Smooth muscle cell (in vitro differentiated cells): Measurements from ENCODE around the gene TRPM5. TPM values are rescaled to one million over a fixed set of nuclear protein-coding genes. Genes with fewer than 3 reads are reported as not detected.

Experiments used
- DNase-seq: peaks from one replicate; lab custom pipeline; 2025; ENCODE audit not compliant: unreplicated experiment; lab: John Stamatoyannopoulos, UW
- H2AFZ ChIP-seq: fragments of 200-600 bp; sonication (generic); 2 replicates; pipeline ENCODE4 v1.6.0; 2016; ENCODE audit warnings: antibody characterized with exemption, low read depth, mild to moderate bottlenecking
- H3F3A ChIP-seq: fragments of 200-600 bp; sonication (generic); 2 replicates; pipeline ENCODE4 v1.6.0; 2017; ENCODE audit warnings: antibody characterized with exemption, low read depth
- H3K27ac ChIP-seq: fragments of 200-600 bp; sonication (generic); 2 replicates; pipeline ENCODE4 v1.5.1; 2016; ENCODE audit warnings: low read depth, mild to moderate bottlenecking
- H3K27me3 ChIP-seq: fragments of 200-600 bp; sonication (generic); 2 replicates; pipeline ENCODE4 v1.6.1; 2016; ENCODE audit warnings: low read depth, mild to moderate bottlenecking
- H3K36me3 ChIP-seq: fragments of 200-600 bp; sonication (generic); 2 replicates; pipeline ENCODE4 v1.5.1; 2016; ENCODE audit warnings: low read depth
- H3K4me1 ChIP-seq: fragments of 200-600 bp; sonication (generic); 2 replicates; pipeline ENCODE4 v1.5.1; 2016; ENCODE audit warnings: low read depth
- H3K4me2 ChIP-seq: fragments of 200-600 bp; sonication (generic); 2 replicates; pipeline ENCODE4 v1.6.0; 2016; ENCODE audit warnings: mild to moderate bottlenecking
- H3K4me3 ChIP-seq: fragments of 200-600 bp; sonication (generic); 2 replicates; pipeline ENCODE4 v1.5.1; 2016; ENCODE audit warnings: mild to moderate bottlenecking
- H3K79me2 ChIP-seq: fragments of 200-600 bp; sonication (generic); 2 replicates; pipeline ENCODE4 v1.6.0; 2016; ENCODE audit warnings: low read depth, mild to moderate bottlenecking
- H3K9ac ChIP-seq: fragments of 200-600 bp; sonication (generic); 2 replicates; pipeline ENCODE4 v1.6.0; 2016; ENCODE audit warnings: low read depth
- H3K9me3 ChIP-seq: fragments of 200-600 bp; sonication (generic); replicated peaks from 2 replicates; pipeline ENCODE4 v1.5.1; 2016; ENCODE audit warnings: low read depth
- H4K20me1 ChIP-seq: fragments of 200-600 bp; sonication (generic); 2 replicates; pipeline ENCODE4 v1.6.0; 2016; ENCODE audit warnings: low read depth
- WGBS: methylation state at CpG from one replicate; pipeline ENCODE4 v1.1.7; 2016; ENCODE audit warnings: low lambda C conversion rate; 5-methylcytosine and 5-hydroxymethylcytosine counted together
- polyA plus RNA-seq: library from polyadenylated mRNA; unstranded; fragments of >200 nt; fragmentation: Nextera tagmentation; extraction: Ambion mirVana; gene quantifications from 2 replicates; pipeline ENCODE4 v1.2.1, GENCODE V29; 2016
- total RNA-seq: library from RNA; depleted of rRNA; stranded (reverse); fragments of >200 nt; gene quantifications from 2 replicates; pipeline ENCODE4 v1.2.3, GENCODE V29; 2014
- TF ChIP-seq, protein P1 (sequence below): fragments of 200-600 bp; sonication (generic); IDR thresholded peaks from 2 replicates; pipeline ENCODE4 v1.5.1; 2017; ENCODE audit warnings: borderline replicate concordance, mild to moderate bottlenecking, antibody characterized with exemption; ENCODE audit not compliant: insufficient read depth, poor library complexity, severe bottlenecking

The TRPM5 gene
- total and polyA plus RNA-seq, 2 experiments from 2014 or later = not detected

DNA sequence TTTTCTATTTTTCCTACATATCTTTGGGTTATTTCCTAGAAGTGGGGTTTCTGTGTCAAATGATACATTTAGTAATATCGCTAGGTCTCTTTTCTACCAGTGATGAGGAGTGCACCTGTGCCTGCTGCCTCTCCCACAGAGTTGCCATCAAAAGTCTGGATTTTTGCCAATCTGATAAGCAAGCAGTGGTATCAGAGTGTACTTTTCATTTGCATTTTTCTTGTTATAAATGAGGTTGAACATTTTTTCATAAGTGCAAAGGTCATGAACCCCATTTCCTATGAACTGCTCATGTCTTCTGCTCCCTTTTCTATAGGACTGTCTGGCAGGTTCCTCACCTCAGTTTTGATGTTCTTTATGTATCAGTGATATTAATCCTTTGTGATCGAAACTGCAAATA lies 1.7 kb downstream of the TRPM5 start:
- no peak overlapping the region for H3K4me2 ChIP-seq
- no peak for DNase-seq
- H2AFZ ChIP-seq = no peak overlapping the region
- TF ChIP-seq, protein P1, sequence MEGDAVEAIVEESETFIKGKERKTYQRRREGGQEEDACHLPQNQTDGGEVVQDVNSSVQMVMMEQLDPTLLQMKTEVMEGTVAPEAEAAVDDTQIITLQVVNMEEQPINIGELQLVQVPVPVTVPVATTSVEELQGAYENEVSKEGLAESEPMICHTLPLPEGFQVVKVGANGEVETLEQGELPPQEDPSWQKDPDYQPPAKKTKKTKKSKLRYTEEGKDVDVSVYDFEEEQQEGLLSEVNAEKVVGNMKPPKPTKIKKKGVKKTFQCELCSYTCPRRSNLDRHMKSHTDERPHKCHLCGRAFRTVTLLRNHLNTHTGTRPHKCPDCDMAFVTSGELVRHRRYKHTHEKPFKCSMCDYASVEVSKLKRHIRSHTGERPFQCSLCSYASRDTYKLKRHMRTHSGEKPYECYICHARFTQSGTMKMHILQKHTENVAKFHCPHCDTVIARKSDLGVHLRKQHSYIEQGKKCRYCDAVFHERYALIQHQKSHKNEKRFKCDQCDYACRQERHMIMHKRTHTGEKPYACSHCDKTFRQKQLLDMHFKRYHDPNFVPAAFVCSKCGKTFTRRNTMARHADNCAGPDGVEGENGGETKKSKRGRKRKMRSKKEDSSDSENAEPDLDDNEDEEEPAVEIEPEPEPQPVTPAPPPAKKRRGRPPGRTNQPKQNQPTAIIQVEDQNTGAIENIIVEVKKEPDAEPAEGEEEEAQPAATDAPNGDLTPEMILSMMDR = no peak
- H3K9me3 ChIP-seq = no peaks in the 10 kb centered on the region
- no peak overlapping the region for H3K27ac ChIP-seq
- no peak overlapping the region for H3K4me3 ChIP-seq
- no peaks in the 10 kb centered on the region for H3K79me2 ChIP-seq
- no peaks in the 10 kb centered on the region for H3K4me1 ChIP-seq
- no peaks in the 10 kb centered on the region for H4K20me1 ChIP-seq
- WGBS = 88% methylated on average over 2 of the region's 2 CpGs
- no peaks in the 10 kb centered on the region for H3K36me3 ChIP-seq
- no peak overlapping the region for H3K9ac ChIP-seq
- H3K27me3 ChIP-seq = peaks cover 81% of the 10 kb centered on the region
- no peaks in the 10 kb centered on the region for H3F3A ChIP-seq

DNA sequence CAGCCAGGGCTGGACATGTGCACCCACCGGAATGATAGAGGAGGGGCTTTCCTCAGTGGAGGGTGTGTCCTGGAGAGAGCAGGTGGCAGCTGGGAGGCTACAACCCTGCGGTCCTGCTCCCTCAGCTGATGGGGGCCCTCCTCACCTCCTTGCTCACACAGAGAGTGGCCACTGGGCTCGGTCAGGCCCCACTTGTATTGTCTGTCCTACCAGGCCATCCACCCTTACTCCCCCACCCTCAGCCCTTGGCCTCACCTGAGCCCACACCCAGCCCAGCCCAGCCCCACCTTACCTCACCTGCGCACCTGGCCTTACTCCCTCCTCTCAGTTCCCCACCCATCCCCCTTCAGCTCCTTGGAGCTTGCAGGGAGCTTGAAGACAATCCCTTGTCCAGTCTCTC lies 3.1 kb downstream of the TRPM5 start:
- H3K9ac ChIP-seq = no peak overlapping the region
- TF ChIP-seq, protein P1 = no peak
- H3K4me1 ChIP-seq = no peaks in the 10 kb centered on the region
- H3K27ac ChIP-seq = no peak overlapping the region
- H3K9me3 ChIP-seq = no peaks in the 10 kb centered on the region
- WGBS = 91% methylated on average over 4 of the region's 4 CpGs
- no peak overlapping the region for H3K4me3 ChIP-seq
- no peaks in the 10 kb centered on the region for H4K20me1 ChIP-seq
- no peak overlapping the region for H3K4me2 ChIP-seq
- no peak overlapping the region for H2AFZ ChIP-seq
- no peaks in the 10 kb centered on the region for H3K36me3 ChIP-seq
- DNase-seq = no peak
- no peaks in the 10 kb centered on the region for H3F3A ChIP-seq
- H3K79me2 ChIP-seq = no peaks in the 10 kb centered on the region
- peaks cover 79% of the 10 kb centered on the region for H3K27me3 ChIP-seq

DNA sequence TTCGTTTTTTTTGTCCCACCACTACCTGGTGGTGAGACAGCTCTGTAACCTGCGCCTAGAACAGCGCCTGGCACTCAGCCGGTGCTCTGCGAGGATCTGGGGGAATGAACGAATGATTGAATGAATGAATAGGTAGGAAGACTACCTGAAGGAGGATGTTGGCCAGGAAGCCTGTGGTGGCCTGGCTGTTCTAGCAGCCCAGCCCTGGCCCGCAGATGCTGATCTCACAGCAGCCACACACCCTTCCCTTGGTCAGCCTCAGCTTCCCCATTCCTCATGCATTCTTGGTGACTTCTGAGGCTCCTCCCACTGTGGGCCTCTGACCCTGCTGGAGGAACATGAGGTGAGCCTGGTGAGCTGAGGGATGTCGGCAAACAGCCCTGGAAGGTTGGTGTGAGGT lies 3.7 kb downstream of the TRPM5 start:
- 80% methylated on average over 8 of the region's 8 CpGs for WGBS
- H3K9me3 ChIP-seq = no peaks in the 10 kb centered on the region
- TF ChIP-seq, protein P1 = no peak
- no peak overlapping the region for H3K4me3 ChIP-seq
- H3K27me3 ChIP-seq = peaks cover 74% of the 10 kb centered on the region
- no peaks in the 10 kb centered on the region for H4K20me1 ChIP-seq
- H3F3A ChIP-seq = no peaks in the 10 kb centered on the region
- H3K27ac ChIP-seq = no peak overlapping the region
- no peak overlapping the region for H2AFZ ChIP-seq
- H3K4me1 ChIP-seq = no peaks in the 10 kb centered on the region
- DNase-seq = no peak
- H3K36me3 ChIP-seq = no peaks in the 10 kb centered on the region
- no peaks in the 10 kb centered on the region for H3K79me2 ChIP-seq
- no peak overlapping the region for H3K4me2 ChIP-seq
- no peak overlapping the region for H3K9ac ChIP-seq

- Histone ChIP-seq H3K9ac (no peak overlapping the region), H4K20me1 (no peaks in the 10 kb centered on the region), H2AFZ (no peak overlapping the region), H3F3A (no peaks in the 10 kb centered on the region), H3K79me2 (no peaks in the 10 kb centered on the region), H3K36me3 (no peaks in the 10 kb centered on the region), H3K27me3 (peaks cover 69% of the 10 kb centered on the region), H3K27ac (no peak overlapping the region), H3K9me3 (no peaks in the 10 kb centered on the region), H3K4me3 (no peak overlapping the region), H3K4me2 (no peak overlapping the region), H3K4me1 (no peaks in the 10 kb centered on the region)
- TF ChIP-seq, protein P1 = no peak
- DNase-seq = no peak
- 96% methylated on average over 3 of the region's 3 CpGs for WGBS
Observed at GRCh38 chr11:2439820-2440219, 4.5 kb downstream of the TRPM5 start.
